ELF-1 (cell line): ENCODE results near the gene PAIP2.
"Not testable (repeated sequence)": the region's sequence is repeated elsewhere in the genome, so short reads cannot be mapped to it uniquely, and the experiment has no call there.

Source experiments
- DNase-seq: peaks from one replicate; pipeline ENCODE4 v3.0.0-alpha.2; 2016; ENCODE audit warnings: low read depth, low spot score

Gene PAIP2

GRCh38 chr5:139315056-139315615 is 26.5 kb upstream of the PAIP2 start:
- no peak for DNase-seq

GRCh38 chr5:139335811-139336210 is 5.8 kb upstream of the PAIP2 start:
- no peak for DNase-seq

GRCh38 chr5:139340051-139340450 is 1.6 kb upstream of the PAIP2 start:
- no peak for DNase-seq

GRCh38 chr5:139341187-139341688 is 416 bp upstream of the PAIP2 start:
- no peak for DNase-seq

GRCh38 chr5:139342423-139342723 is 719 bp downstream of the PAIP2 start:
- DNase-seq, result no peak

GRCh38 chr5:139343476-139343875 is 1.8 kb downstream of the PAIP2 start:
- no peak for DNase-seq

- DNase-seq, result no peak
Observed at GRCh38 chr5:139344177-139344576, 2.5 kb downstream of the PAIP2 start.

GRCh38 chr5:139345442-139345841 is 3.8 kb downstream of the PAIP2 start:
- DNase-seq, result not testable (repeated sequence)

GRCh38 chr5:139347863-139348262 is 6.2 kb downstream of the PAIP2 start:
- not testable (repeated sequence) for DNase-seq

- DNase-seq, result no peak
Observed at GRCh38 chr5:139354186-139354585, 12.5 kb downstream of the PAIP2 start.

GRCh38 chr5:139355900-139356299 is 14.2 kb downstream of the PAIP2 start:
- DNase-seq, result not testable (repeated sequence)

GRCh38 chr5:139358064-139358463 is 16.4 kb downstream of the PAIP2 start:
- DNase-seq, result no peak

GRCh38 chr5:139360384-139360783 is 18.7 kb downstream of the PAIP2 start:
- no peak for DNase-seq

GRCh38 chr5:139361835-139362429 is 20.3 kb downstream of the PAIP2 start:
- no peak for DNase-seq

GRCh38 chr5:139363937-139364336 is 22.3 kb downstream of the PAIP2 start:
- DNase-seq, result no peak

GRCh38 chr5:139364466-139364865 is 22.8 kb downstream of the PAIP2 start:
- DNase-seq, result no peak

- no peak for DNase-seq
Observed at GRCh38 chr5:139368613-139369012, 27.0 kb downstream of the PAIP2 start.

GRCh38 chr5:139369181-139369580 is 27.5 kb downstream of the PAIP2 start:
- DNase-seq, result no peak

GRCh38 chr5:139371482-139372435 is 30.1 kb downstream of the PAIP2 start:
- DNase-seq, result no peak

GRCh38 chr5:139374909-139375308 is 33.3 kb downstream of the PAIP2 start:
- no peak for DNase-seq

- DNase-seq, result no peak
Observed at GRCh38 chr5:139376364-139376763, 34.7 kb downstream of the PAIP2 start.

- no peak for DNase-seq
Observed at GRCh38 chr5:139377226-139377625, 35.6 kb downstream of the PAIP2 start.
